CD4-positive, alpha-beta T cell treated with Interleukin-6 for 4 hours (primary cell): ENCODE results near the gene ZNF525.
"Not testable (repeated sequence)": the region's sequence is repeated elsewhere in the genome, so short reads cannot be mapped to it uniquely, and the experiment has no call there.

Experiments
- DNase-seq: peaks from one replicate; pipeline ENCODE4 v3.0.0-alpha.2; 2020; ENCODE audit warnings: mixed read lengths

Gene ZNF525

GRCh38 chr19:53365134-53365898 is at the start of gene ZNF525:
Gene ZNF525 (plus strand): TSS chr19:53365705. CDS start chr19:53372282, 6,577 bp downstream.
- DNase-seq = peak; percentile 99

GRCh38 chr19:53328967-53329366 is 36.5 kb upstream of the ZNF525 start:
- DNase-seq = peak; percentile 21

GRCh38 chr19:53332484-53332883 is 33.0 kb upstream of the ZNF525 start:
- no peak for DNase-seq

GRCh38 chr19:53333066-53333462 is 32.4 kb upstream of the ZNF525 start:
- peak; percentile 56 for DNase-seq

GRCh38 chr19:53333463-53334449 is 31.7 kb upstream of the ZNF525 start, which contains the start of gene ZNF845:
Gene ZNF845 (plus strand): TSS chr19:53333749. CDS start chr19:53341308, 7,559 bp downstream.
- DNase-seq = peak; percentile 94

GRCh38 chr19:53344403-53344802 is 21.1 kb upstream of the ZNF525 start:
- DNase-seq = not testable (repeated sequence)

- no peak for DNase-seq
Observed at GRCh38 chr19:53355739-53356138, 9.8 kb upstream of the ZNF525 start.

- DNase-seq = no peak
Observed at GRCh38 chr19:53357821-53358581, 7.5 kb upstream of the ZNF525 start.

- DNase-seq = not testable (repeated sequence)
Observed at GRCh38 chr19:53360056-53360455, 5.4 kb upstream of the ZNF525 start.

GRCh38 chr19:53365899-53366493 is 491 bp downstream of the ZNF525 start:
- DNase-seq = peak; percentile 49

GRCh38 chr19:53372196-53372595 is 6.7 kb downstream of the ZNF525 start:
- no peak for DNase-seq

GRCh38 chr19:53374288-53374687 is 8.8 kb downstream of the ZNF525 start:
- DNase-seq = no peak

- DNase-seq = no peak
Observed at GRCh38 chr19:53374743-53375142, 9.2 kb downstream of the ZNF525 start.

- DNase-seq = no peak
Observed at GRCh38 chr19:53381376-53381775, 15.9 kb downstream of the ZNF525 start.

GRCh38 chr19:53388168-53388567 is 22.7 kb downstream of the ZNF525 start:
- DNase-seq = no peak

- no peak for DNase-seq
Observed at GRCh38 chr19:53388904-53389303, 23.4 kb downstream of the ZNF525 start.

GRCh38 chr19:53389571-53389970 is 24.1 kb downstream of the ZNF525 start:
- no peak for DNase-seq

GRCh38 chr19:53389978-53390377 is 24.5 kb downstream of the ZNF525 start:
- DNase-seq = no peak

- peak; percentile 4 for DNase-seq
Observed at GRCh38 chr19:53394522-53394973, 29.0 kb downstream of the ZNF525 start.

GRCh38 chr19:53394974-53395839 is 29.7 kb downstream of the ZNF525 start, which contains the start of gene ZNF765:
Gene ZNF765 (plus strand): TSS chr19:53395149. CDS start chr19:53398016, 2,867 bp downstream.
- DNase-seq = peak; percentile 96
